Activated B cell treated with CpG ODN at 0.5 μM for 24 hours (primary cell): ENCODE results near the gene TMEM201. TPM values are rescaled to one million over a fixed set of nuclear protein-coding genes. Genes with fewer than 3 reads are reported as not detected.

Experiments used
- ATAC-seq: fragments of 200-7000 bp; cut with Tn5 transposase; one replicate; pipeline ENCODE4 v1.10.0; 2021; ENCODE audit warnings: low read depth, mild to moderate bottlenecking, moderate library complexity
- CTCF ChIA-PET: fragments of 350-600 bp; sonication (Branson Sonifier 250); formaldehyde crosslinking; loops from one replicate; lab custom pipeline; 2021; ENCODE audit warnings: antibody characterized with exemption; lab: Charles Lee
- POLR2A ChIA-PET: fragments of 350-600 bp; sonication (Branson Sonifier 250); formaldehyde crosslinking; loops from one replicate; lab custom pipeline; 2021; ENCODE audit warnings: antibody characterized with exemption; lab: Charles Lee
- DNase-seq: peaks from one replicate; pipeline ENCODE4 v3.0.0; 2022
- H3K27ac Mint-ChIP-seq: one replicate; pipeline ENCODE4 v1.8.0; 2020; ENCODE audit warnings: mixed read lengths
- H3K27me3 Mint-ChIP-seq: one replicate; pipeline ENCODE4 v1.8.0; 2021; ENCODE audit warnings: mixed read lengths
- H3K36me3 Mint-ChIP-seq: one replicate; pipeline ENCODE4 v1.8.0; 2021; ENCODE audit warnings: low read depth, mixed read lengths
- H3K4me1 Mint-ChIP-seq: one replicate; pipeline ENCODE4 v1.8.0; 2021; ENCODE audit warnings: mixed read lengths
- H3K4me3 Mint-ChIP-seq: one replicate; pipeline ENCODE4 v1.8.0; 2020; ENCODE audit warnings: mild to moderate bottlenecking, mixed read lengths
- H3K9me3 Mint-ChIP-seq: one replicate; pipeline ENCODE4 v1.8.0; 2020; ENCODE audit warnings: mixed read lengths
- intact Hi-C: fragments of 100-400 bp; cut with micrococcal nuclease; formaldehyde crosslinking; loops from one replicate; pipeline ENCODE4 v1.15.1; 2024
- total RNA-seq: library from RNA; stranded (reverse); gene quantifications from 2 replicates; pipeline ENCODE4 v1.2.3, GENCODE V29; 2022
- TF ChIP-seq, protein P1 (sequence below): fragments of 200-600 bp; IDR thresholded peaks from one replicate; pipeline ENCODE4 v1.8.0; 2022; ENCODE audit warnings: antibody characterized with exemption, mild to moderate bottlenecking

TMEM201 gene
- total RNA-seq, 1 donor from 2014 or later, result 9.4 TPM

GRCh38 chr1:9576903-9577302 is 11.8 kb upstream of the TMEM201 start:
- ChIA-PET POLR2A (no interaction called here), CTCF (no interaction called here)
- H3K9me3 Mint-ChIP-seq, result no peaks in the 10 kb centered on the region
- H3K4me3 Mint-ChIP-seq, result no peak overlapping the region
- TF ChIP-seq, protein P1, sequence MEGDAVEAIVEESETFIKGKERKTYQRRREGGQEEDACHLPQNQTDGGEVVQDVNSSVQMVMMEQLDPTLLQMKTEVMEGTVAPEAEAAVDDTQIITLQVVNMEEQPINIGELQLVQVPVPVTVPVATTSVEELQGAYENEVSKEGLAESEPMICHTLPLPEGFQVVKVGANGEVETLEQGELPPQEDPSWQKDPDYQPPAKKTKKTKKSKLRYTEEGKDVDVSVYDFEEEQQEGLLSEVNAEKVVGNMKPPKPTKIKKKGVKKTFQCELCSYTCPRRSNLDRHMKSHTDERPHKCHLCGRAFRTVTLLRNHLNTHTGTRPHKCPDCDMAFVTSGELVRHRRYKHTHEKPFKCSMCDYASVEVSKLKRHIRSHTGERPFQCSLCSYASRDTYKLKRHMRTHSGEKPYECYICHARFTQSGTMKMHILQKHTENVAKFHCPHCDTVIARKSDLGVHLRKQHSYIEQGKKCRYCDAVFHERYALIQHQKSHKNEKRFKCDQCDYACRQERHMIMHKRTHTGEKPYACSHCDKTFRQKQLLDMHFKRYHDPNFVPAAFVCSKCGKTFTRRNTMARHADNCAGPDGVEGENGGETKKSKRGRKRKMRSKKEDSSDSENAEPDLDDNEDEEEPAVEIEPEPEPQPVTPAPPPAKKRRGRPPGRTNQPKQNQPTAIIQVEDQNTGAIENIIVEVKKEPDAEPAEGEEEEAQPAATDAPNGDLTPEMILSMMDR, result no peak
- peaks cover 50% of the 10 kb centered on the region for H3K36me3 Mint-ChIP-seq
- H3K4me1 Mint-ChIP-seq, result no peaks in the 10 kb centered on the region
- H3K27me3 Mint-ChIP-seq, result no peaks in the 10 kb centered on the region
- intact Hi-C loops, result loop anchor here (10.0 kb wide), 1 partner anchor 292 kb away; no protein-coding TSS in a partner anchor
- DNase-seq (no peak), ATAC-seq (no peak)
- H3K27ac Mint-ChIP-seq, result no peak overlapping the region

DNA sequence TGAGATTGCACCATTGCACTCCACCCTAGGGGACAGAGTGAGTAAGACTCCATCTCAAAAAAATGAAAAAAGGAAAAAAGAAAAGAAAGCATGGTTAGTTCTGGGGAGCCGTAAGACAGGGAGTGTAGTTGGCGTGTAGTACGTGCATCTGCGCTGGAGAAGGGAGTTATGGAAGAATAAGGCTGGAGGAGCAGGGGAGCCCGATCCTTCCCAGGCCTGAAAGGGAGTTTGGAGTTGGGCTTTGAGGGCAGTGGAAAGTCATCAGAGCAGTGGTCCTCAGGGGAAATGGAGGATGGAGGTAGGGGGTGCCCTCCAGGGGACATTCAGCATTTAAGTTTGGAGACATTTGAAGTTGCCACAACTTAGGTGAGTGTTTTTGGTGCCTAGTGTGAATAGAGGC is 11.3 kb upstream of the TMEM201 start:
- ChIA-PET CTCF (no interaction called here), POLR2A (no interaction called here)
- no peak for ATAC-seq
- TF ChIP-seq, protein P1, result no peak
- Mint-ChIP-seq H3K4me1 (no peaks in the 10 kb centered on the region), H3K36me3 (peaks cover 54% of the 10 kb centered on the region), H3K27ac (no peak overlapping the region), H3K27me3 (no peaks in the 10 kb centered on the region), H3K9me3 (no peaks in the 10 kb centered on the region), H3K4me3 (no peak overlapping the region)
- DNase-seq, result no peak
- intact Hi-C loops, result loop anchor here (10.0 kb wide), 1 partner anchor 293 kb away; no protein-coding TSS in a partner anchor

GRCh38 chr1:9580942-9581341 is 7.8 kb upstream of the TMEM201 start:
- H3K9me3 Mint-ChIP-seq, result no peaks in the 10 kb centered on the region
- no peak overlapping the region for H3K4me3 Mint-ChIP-seq
- no peaks in the 10 kb centered on the region for H3K27me3 Mint-ChIP-seq
- DNase-seq (no peak), ATAC-seq (no peak)
- TF ChIP-seq, protein P1, result no peak
- H3K36me3 Mint-ChIP-seq, result peaks cover 57% of the 10 kb centered on the region
- intact Hi-C loops, result no loop called here
- H3K27ac Mint-ChIP-seq, result no peak overlapping the region
- ChIA-PET CTCF (no interaction called here), POLR2A (interaction anchor here (1.1 kb wide), 1 partner anchor 16 kb away, joined by 3 read pairs; no protein-coding TSS in a partner anchor)
- no peaks in the 10 kb centered on the region for H3K4me1 Mint-ChIP-seq

GRCh38 chr1:9586147-9586766 is 2.5 kb upstream of the TMEM201 start:
- peaks cover 20% of the 10 kb centered on the region for H3K4me1 Mint-ChIP-seq
- TF ChIP-seq, protein P1, result no peak
- peaks cover 17% of the 10 kb centered on the region for H3K36me3 Mint-ChIP-seq
- H3K9me3 Mint-ChIP-seq, result no peaks in the 10 kb centered on the region
- no peak overlapping the region for H3K4me3 Mint-ChIP-seq
- H3K27me3 Mint-ChIP-seq, result no peaks in the 10 kb centered on the region
- no peak for DNase-seq
- H3K27ac Mint-ChIP-seq, result no peak overlapping the region
- ATAC-seq, result no peak
- POLR2A ChIA-PET, result no interaction called here
- intact Hi-C loops, result loop anchor here (5.0 kb wide), 2 partner anchors 44 to 89 kb away; no protein-coding TSS in a partner anchor
- CTCF ChIA-PET, result no interaction called here

DNA sequence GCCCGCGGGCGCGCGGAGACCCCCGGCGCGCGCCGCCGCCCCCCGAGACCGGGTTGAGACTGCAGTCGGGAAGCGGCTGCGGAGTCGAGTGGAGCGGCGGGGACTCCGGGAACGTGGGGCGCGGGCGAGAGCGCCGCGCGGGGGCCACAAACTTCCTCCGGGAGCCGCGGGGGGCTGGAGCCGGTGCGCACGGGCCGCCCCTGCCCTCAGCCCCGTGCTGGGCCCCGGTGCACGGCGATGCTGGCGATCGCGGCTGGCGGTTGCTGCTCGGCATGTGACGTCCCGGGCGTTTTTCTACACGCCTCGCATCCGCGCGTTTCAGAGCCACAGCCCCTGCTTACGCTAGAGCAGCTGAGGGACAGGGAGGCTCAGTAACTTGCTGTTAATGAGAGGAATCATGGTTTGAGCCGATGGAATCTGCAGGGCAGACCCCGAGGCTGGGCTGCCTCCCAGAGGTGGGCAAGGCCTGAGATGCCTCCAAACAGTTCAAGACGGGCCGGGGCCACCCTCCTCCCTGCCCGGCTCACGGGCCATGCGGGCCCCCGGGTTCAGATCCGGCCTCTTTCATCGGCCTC is 520 bp downstream of the TMEM201 start:
- peak; percentile 9 for ATAC-seq
- no peak overlapping the region for H3K27ac Mint-ChIP-seq
- intact Hi-C loops, result loop anchor here (2.0 to 5.0 kb wide), 3 partner anchors 47 to 92 kb away; no protein-coding TSS in a partner anchor
- DNase-seq, result peak; percentile 36
- peaks cover 39% of the 10 kb centered on the region for H3K4me1 Mint-ChIP-seq
- ChIA-PET POLR2A (interaction anchor here (0.8 to 1.7 kb wide), 4 partner anchors 37 to 63 kb away, joined by 3 to 9 read pairs (median 4); partner anchors contain the start of genes PIK3CD and SLC25A33), CTCF (interaction anchor here (1.0 to 1.6 kb wide), 2 partner anchors 38 to 114 kb away, joined by 3 to 5 read pairs; no protein-coding TSS in a partner anchor)
- peak overlapping the region; percentile 84 for H3K4me3 Mint-ChIP-seq
- no peaks in the 10 kb centered on the region for H3K27me3 Mint-ChIP-seq
- H3K9me3 Mint-ChIP-seq, result no peaks in the 10 kb centered on the region
- TF ChIP-seq, protein P1, result no peak
- no peaks in the 10 kb centered on the region for H3K36me3 Mint-ChIP-seq
